Panc1 (cell line): ENCODE measurements around the gene NCS1.

Experiments
- POLR2AphosphoS5 ChIP-seq: IDR thresholded peaks from 2 replicates; pipeline ENCODE4 v1.6.1; 2012; ENCODE audit warnings: mild to moderate bottlenecking, low read depth, low read length, moderate library complexity
- SIN3A ChIP-seq: IDR thresholded peaks from 2 replicates; pipeline ENCODE4 v1.6.1; 2012; ENCODE audit warnings: low read depth, mild to moderate bottlenecking, low read length, moderate library complexity, borderline replicate concordance; ENCODE audit not compliant: insufficient read depth
- TF ChIP-seq, protein P1 (sequence below): fragments of 450-650 bp; IDR thresholded peaks from 2 replicates; pipeline ENCODE4 v1.5.1; 2017; ENCODE audit warnings: mild to moderate bottlenecking
- TF ChIP-seq, protein P2 (sequence below), 2 experiments: IDR thresholded peaks; 2 replicates each; pipeline ENCODE4 v1.6.1; 2011 to 2012; ENCODE audit warnings: low read depth in 2 of 2, control low read depth in 1 of 2, low read length in 1 of 2, mild to moderate bottlenecking in 1 of 2, moderate library complexity in 1 of 2; ENCODE audit not compliant: insufficient read depth in 1 of 2

DNA sequence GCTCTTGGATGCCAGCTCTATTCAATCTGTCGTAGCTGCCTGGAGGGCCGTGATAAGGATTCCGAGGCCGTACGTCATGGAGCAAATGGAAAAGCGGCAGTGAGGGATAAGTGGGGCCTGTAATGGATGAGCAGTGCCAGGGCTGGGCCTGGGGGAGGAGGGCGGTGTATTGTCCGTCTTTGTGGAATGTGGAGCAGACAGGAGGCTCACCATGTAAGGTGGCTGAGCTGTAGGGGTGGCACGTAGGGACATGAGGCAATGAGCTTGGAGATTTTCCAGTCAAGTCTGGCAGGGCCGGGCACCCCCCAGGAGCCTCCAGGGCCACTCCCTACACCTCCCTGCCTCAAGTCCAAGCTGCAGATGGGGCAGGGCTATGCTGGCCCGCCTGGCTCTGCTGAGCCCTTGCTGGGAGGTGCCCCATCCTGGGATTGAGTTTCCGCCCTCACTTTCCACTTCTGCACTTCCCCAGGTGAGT is 29.2 kb downstream of the NCS1 start:
- TF ChIP-seq POLR2AphosphoS5 (no peak), SIN3A (no peak)
- TF ChIP-seq, protein P1, sequence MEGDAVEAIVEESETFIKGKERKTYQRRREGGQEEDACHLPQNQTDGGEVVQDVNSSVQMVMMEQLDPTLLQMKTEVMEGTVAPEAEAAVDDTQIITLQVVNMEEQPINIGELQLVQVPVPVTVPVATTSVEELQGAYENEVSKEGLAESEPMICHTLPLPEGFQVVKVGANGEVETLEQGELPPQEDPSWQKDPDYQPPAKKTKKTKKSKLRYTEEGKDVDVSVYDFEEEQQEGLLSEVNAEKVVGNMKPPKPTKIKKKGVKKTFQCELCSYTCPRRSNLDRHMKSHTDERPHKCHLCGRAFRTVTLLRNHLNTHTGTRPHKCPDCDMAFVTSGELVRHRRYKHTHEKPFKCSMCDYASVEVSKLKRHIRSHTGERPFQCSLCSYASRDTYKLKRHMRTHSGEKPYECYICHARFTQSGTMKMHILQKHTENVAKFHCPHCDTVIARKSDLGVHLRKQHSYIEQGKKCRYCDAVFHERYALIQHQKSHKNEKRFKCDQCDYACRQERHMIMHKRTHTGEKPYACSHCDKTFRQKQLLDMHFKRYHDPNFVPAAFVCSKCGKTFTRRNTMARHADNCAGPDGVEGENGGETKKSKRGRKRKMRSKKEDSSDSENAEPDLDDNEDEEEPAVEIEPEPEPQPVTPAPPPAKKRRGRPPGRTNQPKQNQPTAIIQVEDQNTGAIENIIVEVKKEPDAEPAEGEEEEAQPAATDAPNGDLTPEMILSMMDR = no peak
- TF ChIP-seq, protein P2, sequence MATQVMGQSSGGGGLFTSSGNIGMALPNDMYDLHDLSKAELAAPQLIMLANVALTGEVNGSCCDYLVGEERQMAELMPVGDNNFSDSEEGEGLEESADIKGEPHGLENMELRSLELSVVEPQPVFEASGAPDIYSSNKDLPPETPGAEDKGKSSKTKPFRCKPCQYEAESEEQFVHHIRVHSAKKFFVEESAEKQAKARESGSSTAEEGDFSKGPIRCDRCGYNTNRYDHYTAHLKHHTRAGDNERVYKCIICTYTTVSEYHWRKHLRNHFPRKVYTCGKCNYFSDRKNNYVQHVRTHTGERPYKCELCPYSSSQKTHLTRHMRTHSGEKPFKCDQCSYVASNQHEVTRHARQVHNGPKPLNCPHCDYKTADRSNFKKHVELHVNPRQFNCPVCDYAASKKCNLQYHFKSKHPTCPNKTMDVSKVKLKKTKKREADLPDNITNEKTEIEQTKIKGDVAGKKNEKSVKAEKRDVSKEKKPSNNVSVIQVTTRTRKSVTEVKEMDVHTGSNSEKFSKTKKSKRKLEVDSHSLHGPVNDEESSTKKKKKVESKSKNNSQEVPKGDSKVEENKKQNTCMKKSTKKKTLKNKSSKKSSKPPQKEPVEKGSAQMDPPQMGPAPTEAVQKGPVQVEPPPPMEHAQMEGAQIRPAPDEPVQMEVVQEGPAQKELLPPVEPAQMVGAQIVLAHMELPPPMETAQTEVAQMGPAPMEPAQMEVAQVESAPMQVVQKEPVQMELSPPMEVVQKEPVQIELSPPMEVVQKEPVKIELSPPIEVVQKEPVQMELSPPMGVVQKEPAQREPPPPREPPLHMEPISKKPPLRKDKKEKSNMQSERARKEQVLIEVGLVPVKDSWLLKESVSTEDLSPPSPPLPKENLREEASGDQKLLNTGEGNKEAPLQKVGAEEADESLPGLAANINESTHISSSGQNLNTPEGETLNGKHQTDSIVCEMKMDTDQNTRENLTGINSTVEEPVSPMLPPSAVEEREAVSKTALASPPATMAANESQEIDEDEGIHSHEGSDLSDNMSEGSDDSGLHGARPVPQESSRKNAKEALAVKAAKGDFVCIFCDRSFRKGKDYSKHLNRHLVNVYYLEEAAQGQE (IDR thresholded peaks at IDR 0.05; ENCODE audit: insufficient read depth in 1 of 2, low read depth in 2 of 2, low read length in 1 of 2) = no peak
